SU-DHL-6 (cell line): ENCODE measurements around the gene CENPO.

ENCODE experiments used
- H2AFZ ChIP-seq: fragments of 200-600 bp; sonication (generic); 2 replicates; pipeline ENCODE4 v1.6.1; 2014; ENCODE audit warnings: low read depth, mild to moderate bottlenecking, moderate library complexity, mixed read lengths, antibody characterized with exemption, low read length; ENCODE audit not compliant: severe bottlenecking
- H3F3A ChIP-seq: fragments of 200-600 bp; shearing (Covaris generic); 2 replicates; pipeline ENCODE4 v1.6.0; 2016; ENCODE audit warnings: antibody characterized with exemption, mild to moderate bottlenecking; ENCODE audit not compliant: insufficient read depth
- H3K27ac ChIP-seq: fragments of 200-600 bp; sonication (generic); 2 replicates; pipeline ENCODE4 v1.5.1; 2016; ENCODE audit warnings: low read depth, mild to moderate bottlenecking, low read length, moderate library complexity, mixed read lengths
- H3K27me3 ChIP-seq: fragments of 200-600 bp; sonication (generic), shearing (Covaris generic); 2 replicates; pipeline ENCODE4 v1.6.0; 2014; ENCODE audit warnings: mild to moderate bottlenecking, low read length
- H3K36me3 ChIP-seq: fragments of 200-600 bp; sonication (generic); 2 replicates; pipeline ENCODE4 v1.6.1; 2014; ENCODE audit warnings: mild to moderate bottlenecking, low read length, mixed read lengths
- H3K4me2 ChIP-seq: fragments of 300-600, 200-600 bp; shearing (Covaris generic), sonication (generic); 2 replicates; pipeline ENCODE4 v1.6.0; 2014; ENCODE audit warnings: low read length, low read depth, mild to moderate bottlenecking; ENCODE audit not compliant: poor library complexity, severe bottlenecking
- H3K4me3 ChIP-seq: fragments of 200-600 bp; sonication (generic); 2 replicates; pipeline ENCODE4 v1.5.1; 2014; ENCODE audit warnings: antibody characterized with exemption, low read length, mild to moderate bottlenecking, mixed read lengths; ENCODE audit not compliant: insufficient read depth, poor library complexity, severe bottlenecking
- H3K79me2 ChIP-seq: fragments of 200-600 bp; sonication (generic); 2 replicates; pipeline ENCODE4 v1.6.1; 2014; ENCODE audit warnings: mild to moderate bottlenecking, low read length, moderate library complexity; ENCODE audit not compliant: insufficient read depth
- H3K9ac ChIP-seq: fragments of 200-600 bp; sonication (generic); 2 replicates; pipeline ENCODE4 v1.7.0; 2014; ENCODE audit warnings: mild to moderate bottlenecking, low read length
- H3K9me2 ChIP-seq: fragments of 200-600 bp; sonication (generic); replicated peaks from 2 replicates; pipeline ENCODE4 v1.6.1; 2014; ENCODE audit warnings: low read length; ENCODE audit not compliant: insufficient read depth
- H3K9me3 ChIP-seq: fragments of 200-600 bp; sonication (generic); 2 replicates; pipeline ENCODE4 v1.6.1; 2014; ENCODE audit warnings: low read length, mixed read lengths; ENCODE audit not compliant: insufficient read depth
- H4K20me1 ChIP-seq: fragments of 200-600 bp; sonication (generic); 2 replicates; pipeline ENCODE4 v1.6.1; 2014; ENCODE audit warnings: low read depth, mild to moderate bottlenecking, antibody characterized with exemption, low read length, moderate library complexity, mixed read lengths
- CTCF ChIP-seq: fragments of 200-600 bp; sonication (generic); IDR thresholded peaks from one replicate; pipeline ENCODE4 v1.5.1; 2017; ENCODE audit warnings: antibody characterized with exemption, mild to moderate bottlenecking, low read length, moderate library complexity; ENCODE audit not compliant: insufficient read depth, poor library complexity, severe bottlenecking
- EZH2phosphoT487 ChIP-seq: fragments of 200-600 bp; sonication (generic), shearing (Covaris generic); conservative IDR thresholded peaks from 2 replicates; pipeline ENCODE4 v1.6.1; 2018; ENCODE audit warnings: mild to moderate bottlenecking, antibody characterized with exemption, low read length, moderate library complexity, mixed read lengths

Gene CENPO

GRCh38 chr2:24745825-24746224 is 47.4 kb upstream of the CENPO start:
- Histone ChIP-seq H3K79me2 (no peaks in the 10 kb centered on the region), H3K36me3 (no peaks in the 10 kb centered on the region), H3K27me3 (no peaks in the 10 kb centered on the region), H3K4me3 (no peak overlapping the region), H3K9ac (no peak overlapping the region), H4K20me1 (no peaks in the 10 kb centered on the region), H3K9me2 (no peaks in the 10 kb centered on the region), H3K9me3 (no peaks in the 10 kb centered on the region), H3F3A (no peaks in the 10 kb centered on the region), H3K4me2 (no peak overlapping the region), H3K27ac (no peak overlapping the region), H2AFZ (no peak overlapping the region)
- TF ChIP-seq EZH2phosphoT487: no peak
- no peak for TF ChIP-seq CTCF

- H3K4me2 ChIP-seq: no peak overlapping the region
- H2AFZ ChIP-seq: no peak overlapping the region
- no peaks in the 10 kb centered on the region for H3K9me3 ChIP-seq
- H3K4me3 ChIP-seq: no peak overlapping the region
- TF ChIP-seq EZH2phosphoT487 (no peak), CTCF (no peak)
- H3K79me2 ChIP-seq: no peaks in the 10 kb centered on the region
- no peaks in the 10 kb centered on the region for H3K36me3 ChIP-seq
- H3K9me2 ChIP-seq: no peaks in the 10 kb centered on the region
- no peak overlapping the region for H3K27ac ChIP-seq
- no peaks in the 10 kb centered on the region for H4K20me1 ChIP-seq
- no peak overlapping the region for H3K9ac ChIP-seq
- no peaks in the 10 kb centered on the region for H3K27me3 ChIP-seq
- no peaks in the 10 kb centered on the region for H3F3A ChIP-seq
Measured at GRCh38 chr2:24747299-24747698, 45.9 kb upstream of the CENPO start.

GRCh38 chr2:24749069-24749691 is 44.0 kb upstream of the CENPO start:
- Histone ChIP-seq H3K4me3 (no peak overlapping the region), H3K9me3 (no peaks in the 10 kb centered on the region), H3K4me2 (no peak overlapping the region), H3K36me3 (no peaks in the 10 kb centered on the region), H3K27me3 (no peaks in the 10 kb centered on the region), H2AFZ (no peak overlapping the region), H4K20me1 (no peaks in the 10 kb centered on the region), H3K9ac (no peak overlapping the region), H3K27ac (no peak overlapping the region), H3K79me2 (no peaks in the 10 kb centered on the region), H3F3A (no peaks in the 10 kb centered on the region), H3K9me2 (no peaks in the 10 kb centered on the region)
- no peak for TF ChIP-seq CTCF
- TF ChIP-seq EZH2phosphoT487: no peak
